DOHH2 (cell line): Measurements from ENCODE around the gene TSPAN5.

Experiments
- H3F3A ChIP-seq: fragments of 200-600 bp; sonication (generic), shearing (Covaris generic); 2 replicates; pipeline ENCODE4 v1.6.0; 2016; ENCODE audit warnings: antibody characterized with exemption, mild to moderate bottlenecking; ENCODE audit not compliant: control insufficient read depth, insufficient read depth
- H3K27ac ChIP-seq: fragments of 200-600 bp; sonication (generic); 2 replicates; pipeline ENCODE4 v1.5.1; 2014; ENCODE audit warnings: low read depth, mild to moderate bottlenecking, low read length, moderate library complexity
- H3K27me3 ChIP-seq: fragments of 200-600 bp; sonication (generic); 2 replicates; pipeline ENCODE4 v1.6.1; 2014; ENCODE audit warnings: mild to moderate bottlenecking, low read length, mixed read lengths; ENCODE audit not compliant: control insufficient read depth
- H3K36me3 ChIP-seq: fragments of 200-600 bp; sonication (generic); 2 replicates; pipeline ENCODE4 v1.6.1; 2014; ENCODE audit warnings: mild to moderate bottlenecking, low read length, moderate library complexity, mixed read lengths; ENCODE audit not compliant: control insufficient read depth
- H3K4me1 ChIP-seq: fragments of 200-600 bp; sonication (generic); 2 replicates; pipeline ENCODE4 v1.6.1; 2014; ENCODE audit warnings: mild to moderate bottlenecking, low read length, mixed read lengths; ENCODE audit not compliant: control insufficient read depth
- H3K4me2 ChIP-seq: fragments of 200-600 bp; sonication (generic); 2 replicates; pipeline ENCODE4 v1.6.0; 2014; ENCODE audit warnings: mild to moderate bottlenecking, low read length, moderate library complexity
- H3K4me3 ChIP-seq: fragments of 200-600 bp; sonication (generic); 2 replicates; pipeline ENCODE4 v1.5.1; 2014; ENCODE audit warnings: mild to moderate bottlenecking, low read length, mixed read lengths
- H3K79me2 ChIP-seq: fragments of 200-600 bp; sonication (generic); 2 replicates; pipeline ENCODE4 v1.6.1; 2014; ENCODE audit warnings: mild to moderate bottlenecking, low read length, mixed read lengths; ENCODE audit not compliant: control insufficient read depth
- H3K9me2 ChIP-seq: fragments of 200-600 bp; sonication (generic); replicated peaks from 2 replicates; pipeline ENCODE4 v1.6.1; 2014; ENCODE audit warnings: mild to moderate bottlenecking, low read length, mixed read lengths; ENCODE audit not compliant: control insufficient read depth
- H3K9me3 ChIP-seq: fragments of 200-600 bp; sonication (generic); 2 replicates; pipeline ENCODE4 v1.6.1; 2014; ENCODE audit warnings: antibody characterized with exemption, low read length, mixed read lengths; ENCODE audit not compliant: control insufficient read depth, insufficient read depth
- H4K20me1 ChIP-seq: fragments of 200-600 bp; sonication (generic); 2 replicates; pipeline ENCODE4 v1.6.0; 2014; ENCODE audit warnings: low read depth, mild to moderate bottlenecking, antibody characterized with exemption, low read length, moderate library complexity; ENCODE audit not compliant: control insufficient read depth, insufficient read depth
- EZH2phosphoT487 ChIP-seq: fragments of 200-600 bp; sonication (generic); IDR thresholded peaks from 2 replicates; pipeline ENCODE4 v1.6.1; 2017; ENCODE audit warnings: borderline replicate concordance, mild to moderate bottlenecking, antibody characterized with exemption, low read length, moderate library complexity, mixed read lengths
- TF ChIP-seq, protein P1 (sequence below): fragments of 200-600 bp; sonication (generic); IDR thresholded peaks from one replicate; pipeline ENCODE4 v1.5.1; 2014; ENCODE audit warnings: antibody characterized with exemption, mild to moderate bottlenecking, low read depth, low read length; ENCODE audit not compliant: poor library complexity, severe bottlenecking

TSPAN5 gene

DNA sequence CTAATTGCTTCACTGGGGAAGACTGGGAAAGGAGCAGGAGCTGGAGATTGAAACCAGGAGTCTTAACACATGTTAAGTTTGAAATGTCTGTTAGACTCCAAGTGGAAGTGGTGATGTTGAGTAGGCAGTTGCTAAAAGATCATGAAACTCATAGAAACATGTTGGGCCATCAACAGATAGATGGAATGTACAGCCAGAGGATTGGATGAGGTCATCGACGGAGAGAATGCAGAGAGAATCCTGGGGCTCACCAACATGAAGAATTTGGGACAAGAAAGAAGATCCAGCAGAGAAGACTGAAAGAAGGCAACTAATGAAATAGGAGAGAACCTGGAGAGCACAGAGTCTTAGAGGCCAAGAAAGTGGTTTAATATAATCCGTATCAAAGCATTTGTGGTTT, 19.4 kb upstream of the TSPAN5 start:
- H3K79me2 ChIP-seq = no peaks in the 10 kb centered on the region
- no peak overlapping the region for H3K4me3 ChIP-seq
- H3K36me3 ChIP-seq = no peaks in the 10 kb centered on the region
- H3K27me3 ChIP-seq = no peaks in the 10 kb centered on the region
- H3K27ac ChIP-seq = no peak overlapping the region
- no peak for TF ChIP-seq EZH2phosphoT487
- TF ChIP-seq, protein P1, sequence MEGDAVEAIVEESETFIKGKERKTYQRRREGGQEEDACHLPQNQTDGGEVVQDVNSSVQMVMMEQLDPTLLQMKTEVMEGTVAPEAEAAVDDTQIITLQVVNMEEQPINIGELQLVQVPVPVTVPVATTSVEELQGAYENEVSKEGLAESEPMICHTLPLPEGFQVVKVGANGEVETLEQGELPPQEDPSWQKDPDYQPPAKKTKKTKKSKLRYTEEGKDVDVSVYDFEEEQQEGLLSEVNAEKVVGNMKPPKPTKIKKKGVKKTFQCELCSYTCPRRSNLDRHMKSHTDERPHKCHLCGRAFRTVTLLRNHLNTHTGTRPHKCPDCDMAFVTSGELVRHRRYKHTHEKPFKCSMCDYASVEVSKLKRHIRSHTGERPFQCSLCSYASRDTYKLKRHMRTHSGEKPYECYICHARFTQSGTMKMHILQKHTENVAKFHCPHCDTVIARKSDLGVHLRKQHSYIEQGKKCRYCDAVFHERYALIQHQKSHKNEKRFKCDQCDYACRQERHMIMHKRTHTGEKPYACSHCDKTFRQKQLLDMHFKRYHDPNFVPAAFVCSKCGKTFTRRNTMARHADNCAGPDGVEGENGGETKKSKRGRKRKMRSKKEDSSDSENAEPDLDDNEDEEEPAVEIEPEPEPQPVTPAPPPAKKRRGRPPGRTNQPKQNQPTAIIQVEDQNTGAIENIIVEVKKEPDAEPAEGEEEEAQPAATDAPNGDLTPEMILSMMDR = no peak
- H3K9me3 ChIP-seq = no peaks in the 10 kb centered on the region
- H3K4me2 ChIP-seq = no peak overlapping the region
- H3K4me1 ChIP-seq = no peaks in the 10 kb centered on the region
- no peaks in the 10 kb centered on the region for H4K20me1 ChIP-seq
- no peaks in the 10 kb centered on the region for H3F3A ChIP-seq
- no peaks in the 10 kb centered on the region for H3K9me2 ChIP-seq

DNA sequence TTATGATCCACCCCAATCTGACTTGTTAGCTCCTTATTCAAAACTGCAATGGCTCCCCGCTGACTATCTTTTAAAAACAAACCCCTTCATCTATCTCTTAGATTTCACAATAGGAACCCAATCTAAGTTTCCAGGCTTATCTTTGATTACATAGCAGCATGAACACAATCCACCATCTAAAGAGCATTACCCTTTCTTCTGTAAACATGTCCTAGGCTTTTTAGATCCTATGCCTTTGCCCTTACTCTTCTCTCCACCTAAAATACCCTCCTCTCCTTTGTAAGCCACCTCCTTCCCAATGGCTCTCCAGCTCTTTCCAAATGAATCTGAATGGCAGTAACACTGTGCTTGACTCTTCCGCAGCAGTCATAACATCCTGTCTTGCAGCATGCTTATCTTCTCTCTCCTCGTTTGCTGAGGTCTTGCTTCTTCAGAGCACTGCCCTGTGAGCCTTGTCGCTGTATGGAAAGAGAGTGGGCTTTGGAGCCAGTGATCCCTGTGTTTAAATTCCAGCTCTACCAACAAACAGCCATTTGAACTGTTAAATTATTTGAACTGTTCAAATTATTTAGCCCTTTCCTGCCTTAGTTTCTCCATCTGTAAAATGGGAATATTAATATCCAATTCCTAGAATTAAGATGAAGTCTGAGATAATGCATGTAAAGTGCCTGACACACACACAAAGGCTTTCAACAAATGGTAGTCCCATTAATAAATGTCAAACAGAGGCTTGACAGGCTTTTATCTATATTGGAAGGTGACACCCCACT, 16.2 kb upstream of the TSPAN5 start:
- H3K27ac ChIP-seq = no peak overlapping the region
- no peaks in the 10 kb centered on the region for H3K36me3 ChIP-seq
- no peak for TF ChIP-seq EZH2phosphoT487
- TF ChIP-seq, protein P1 = no peak

DNA sequence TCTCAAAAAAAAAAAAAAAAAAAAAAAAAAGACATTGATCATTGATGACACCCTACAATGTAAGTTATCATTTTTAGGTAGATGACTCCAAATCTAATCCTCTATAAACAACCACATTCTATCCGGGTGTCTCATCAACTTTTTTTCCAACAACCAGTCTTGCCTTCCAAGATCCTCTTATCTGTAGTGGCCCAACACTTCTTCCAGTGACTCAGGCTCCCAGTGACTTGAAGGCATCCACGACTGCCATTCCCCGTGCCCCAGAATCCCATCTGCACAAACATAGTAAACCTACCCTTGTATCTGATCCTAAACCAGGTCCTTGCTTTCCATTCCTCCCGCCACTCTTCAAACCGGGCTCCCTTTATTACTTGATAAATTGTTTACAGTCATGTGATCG, 15.6 kb upstream of the TSPAN5 start:
- H4K20me1 ChIP-seq = no peaks in the 10 kb centered on the region
- no peaks in the 10 kb centered on the region for H3K9me2 ChIP-seq
- H3K27me3 ChIP-seq = no peaks in the 10 kb centered on the region
- no peak for TF ChIP-seq EZH2phosphoT487
- TF ChIP-seq, protein P1 = no peak
- no peak overlapping the region for H3K4me2 ChIP-seq
- H3K27ac ChIP-seq = no peak overlapping the region
- no peak overlapping the region for H3K4me3 ChIP-seq
- H3K4me1 ChIP-seq = no peaks in the 10 kb centered on the region
- H3K9me3 ChIP-seq = no peaks in the 10 kb centered on the region
- H3K36me3 ChIP-seq = no peaks in the 10 kb centered on the region
- H3F3A ChIP-seq = no peaks in the 10 kb centered on the region
- H3K79me2 ChIP-seq = no peaks in the 10 kb centered on the region

More for the DNA sequence above, 16.2 kb upstream of the TSPAN5 start:
- Histone ChIP-seq H3K79me2 (no peaks in the 10 kb centered on the region), H3F3A (no peaks in the 10 kb centered on the region), H3K27me3 (no peaks in the 10 kb centered on the region), H3K4me1 (no peaks in the 10 kb centered on the region), H3K4me2 (no peak overlapping the region), H3K9me3 (no peaks in the 10 kb centered on the region), H3K4me3 (no peak overlapping the region), H4K20me1 (no peaks in the 10 kb centered on the region), H3K9me2 (no peaks in the 10 kb centered on the region)

DNA sequence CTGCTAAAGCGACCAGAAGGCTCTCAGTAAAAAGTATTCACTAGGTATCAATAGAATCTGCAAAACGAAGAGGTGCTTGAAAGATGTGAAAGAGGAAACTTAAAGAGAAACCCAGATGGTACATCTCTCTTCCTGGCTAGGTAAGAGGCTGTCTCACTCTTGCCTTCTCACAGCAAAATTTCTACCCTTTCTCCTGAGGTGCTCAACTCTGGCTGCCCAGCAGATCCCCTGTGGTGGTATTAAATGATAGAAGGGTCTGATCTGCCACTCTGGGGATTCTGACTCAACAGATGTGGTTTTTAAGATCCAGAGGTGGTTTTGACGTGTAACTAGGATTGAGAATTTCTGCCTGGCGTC, 14.9 kb upstream of the TSPAN5 start:
- H3K4me2 ChIP-seq = no peak overlapping the region
- H3K4me3 ChIP-seq = no peak overlapping the region
- H3K9me2 ChIP-seq = no peaks in the 10 kb centered on the region
- no peaks in the 10 kb centered on the region for H3F3A ChIP-seq
- H3K27ac ChIP-seq = no peak overlapping the region
- H3K9me3 ChIP-seq = no peaks in the 10 kb centered on the region
- no peaks in the 10 kb centered on the region for H3K79me2 ChIP-seq
- H4K20me1 ChIP-seq = no peaks in the 10 kb centered on the region
- no peak for TF ChIP-seq EZH2phosphoT487
- TF ChIP-seq, protein P1 = no peak
- H3K36me3 ChIP-seq = no peaks in the 10 kb centered on the region
- H3K4me1 ChIP-seq = no peaks in the 10 kb centered on the region
- H3K27me3 ChIP-seq = no peaks in the 10 kb centered on the region
